ENCODE measurements around the gene TUBB6. TPM values are rescaled to one million over a fixed set of nuclear protein-coding genes. Genes with fewer than 3 reads are reported as not detected.

Gene TUBB6
- total RNA-seq (ENCODE audit: unreplicated experiment) = 35.6 TPM
- long read RNA-seq, transcript TUBB6-201 (4 exons, 2,064 nt) = major isoform, 15 of 24 reads
- long read RNA-seq, partial matches to known transcripts = 0 of 24 reads
- long read RNA-seq, other reads (novel, unspliced or antisense) = 4 of 24 reads

GRCh38 chr18:12307701-12308385, at the start of gene TUBB6:
TUBB6 (plus strand) TSS chr18:12308241; CDS start chr18:12308293, 52 bp downstream.
- H3K9me3 Mint-ChIP-seq (ENCODE audit: unreplicated experiment) = peaks cover 7% of the 10 kb centered on the region
- peaks cover 12% of the 10 kb centered on the region for H3K36me3 Mint-ChIP-seq (ENCODE audit: unreplicated experiment)
- H3K4me3 Mint-ChIP-seq (ENCODE audit: unreplicated experiment) = peak within 1 kb of the TSS; percentile 84
- peaks cover 9% of the 10 kb centered on the region for H3K4me1 Mint-ChIP-seq (ENCODE audit: low read depth, unreplicated experiment)
- no peak within 1 kb of the TSS for H3K27ac Mint-ChIP-seq (ENCODE audit: unreplicated experiment)
- H3K27me3 Mint-ChIP-seq (ENCODE audit: unreplicated experiment) = peaks cover 14% of the 10 kb centered on the region
- peak; percentile 71 for DNase-seq
- TF ChIP-seq, protein P1, sequence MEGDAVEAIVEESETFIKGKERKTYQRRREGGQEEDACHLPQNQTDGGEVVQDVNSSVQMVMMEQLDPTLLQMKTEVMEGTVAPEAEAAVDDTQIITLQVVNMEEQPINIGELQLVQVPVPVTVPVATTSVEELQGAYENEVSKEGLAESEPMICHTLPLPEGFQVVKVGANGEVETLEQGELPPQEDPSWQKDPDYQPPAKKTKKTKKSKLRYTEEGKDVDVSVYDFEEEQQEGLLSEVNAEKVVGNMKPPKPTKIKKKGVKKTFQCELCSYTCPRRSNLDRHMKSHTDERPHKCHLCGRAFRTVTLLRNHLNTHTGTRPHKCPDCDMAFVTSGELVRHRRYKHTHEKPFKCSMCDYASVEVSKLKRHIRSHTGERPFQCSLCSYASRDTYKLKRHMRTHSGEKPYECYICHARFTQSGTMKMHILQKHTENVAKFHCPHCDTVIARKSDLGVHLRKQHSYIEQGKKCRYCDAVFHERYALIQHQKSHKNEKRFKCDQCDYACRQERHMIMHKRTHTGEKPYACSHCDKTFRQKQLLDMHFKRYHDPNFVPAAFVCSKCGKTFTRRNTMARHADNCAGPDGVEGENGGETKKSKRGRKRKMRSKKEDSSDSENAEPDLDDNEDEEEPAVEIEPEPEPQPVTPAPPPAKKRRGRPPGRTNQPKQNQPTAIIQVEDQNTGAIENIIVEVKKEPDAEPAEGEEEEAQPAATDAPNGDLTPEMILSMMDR (IDR thresholded peaks at IDR 0.05; ENCODE audit: partially characterized antibody, unreplicated experiment) = no peak

- Mint-ChIP-seq H3K27me3 (ENCODE audit: unreplicated experiment) (peaks cover 19% of the 10 kb centered on the region), H3K36me3 (ENCODE audit: unreplicated experiment) (peaks cover 5% of the 10 kb centered on the region), H3K9me3 (ENCODE audit: unreplicated experiment) (peaks cover 9% of the 10 kb centered on the region), H3K4me3 (ENCODE audit: unreplicated experiment) (no peak overlapping the region), H3K27ac (ENCODE audit: unreplicated experiment) (no peak overlapping the region), H3K4me1 (ENCODE audit: low read depth, unreplicated experiment) (peaks cover 5% of the 10 kb centered on the region)
- no peak for DNase-seq
- TF ChIP-seq, protein P1 (IDR thresholded peaks at IDR 0.05; ENCODE audit: partially characterized antibody, unreplicated experiment) = no peak
Measured at GRCh38 chr18:12258719-12259705, 49.0 kb upstream of the TUBB6 start.

GRCh38 chr18:12262748-12263147, 45.3 kb upstream of the TUBB6 start:
- no peak for DNase-seq
- H3K36me3 Mint-ChIP-seq (ENCODE audit: unreplicated experiment) = no peaks in the 10 kb centered on the region
- no peak overlapping the region for H3K4me3 Mint-ChIP-seq (ENCODE audit: unreplicated experiment)
- H3K4me1 Mint-ChIP-seq (ENCODE audit: low read depth, unreplicated experiment) = peaks cover 2% of the 10 kb centered on the region
- H3K27ac Mint-ChIP-seq (ENCODE audit: unreplicated experiment) = no peak overlapping the region
- H3K27me3 Mint-ChIP-seq (ENCODE audit: unreplicated experiment) = peaks cover under 1% of the 10 kb centered on the region
- TF ChIP-seq, protein P1 (IDR thresholded peaks at IDR 0.05; ENCODE audit: partially characterized antibody, unreplicated experiment) = no peak
- peaks cover 3% of the 10 kb centered on the region for H3K9me3 Mint-ChIP-seq (ENCODE audit: unreplicated experiment)

DNA sequence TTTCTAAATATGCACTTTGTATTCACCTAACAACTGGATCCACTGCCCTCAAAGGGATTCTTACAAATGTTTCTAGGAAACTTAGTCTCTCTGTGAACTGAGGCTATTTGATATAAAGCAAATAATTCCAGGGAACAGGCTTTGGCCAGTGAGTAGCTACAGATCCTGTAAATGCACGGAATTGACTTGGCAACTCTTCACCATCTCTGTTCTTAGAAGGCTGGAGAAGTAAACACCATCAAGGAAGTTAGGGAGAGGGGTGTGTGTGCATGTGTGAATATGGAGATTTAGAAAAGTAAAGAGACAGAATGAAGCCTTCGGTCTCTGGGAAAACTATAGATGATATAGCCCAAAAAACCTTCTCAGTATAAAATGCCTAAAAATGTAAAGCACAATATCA, 43.2 kb upstream of the TUBB6 start:
- Mint-ChIP-seq H3K4me1 (ENCODE audit: low read depth, unreplicated experiment) (no peaks in the 10 kb centered on the region), H3K27ac (ENCODE audit: unreplicated experiment) (no peak overlapping the region), H3K27me3 (ENCODE audit: unreplicated experiment) (peaks cover under 1% of the 10 kb centered on the region)

More for the DNA sequence above, 43.2 kb upstream of the TUBB6 start:
- no peak overlapping the region for H3K4me3 Mint-ChIP-seq (ENCODE audit: unreplicated experiment)
- H3K36me3 Mint-ChIP-seq (ENCODE audit: unreplicated experiment) = no peaks in the 10 kb centered on the region
- TF ChIP-seq, protein P1 (IDR thresholded peaks at IDR 0.05; ENCODE audit: partially characterized antibody, unreplicated experiment) = no peak
- H3K9me3 Mint-ChIP-seq (ENCODE audit: unreplicated experiment) = peaks cover 3% of the 10 kb centered on the region
- DNase-seq = no peak
